Measurements from ENCODE around the gene HSF2BP.
"Not testable (repeated sequence)": the region's sequence is repeated elsewhere in the genome, so short reads cannot be mapped to it uniquely, and the experiment has no call there.

The HSF2BP gene

GRCh38 chr21:43513023-43513422 is 146.3 kb downstream of the HSF2BP start:
- DNase-seq = not testable (repeated sequence)

GRCh38 chr21:43511209-43511608 is 148.1 kb downstream of the HSF2BP start:
- DNase-seq = not testable (repeated sequence)

- not testable (repeated sequence) for DNase-seq
Measured at GRCh38 chr21:43510669-43511068, 148.6 kb downstream of the HSF2BP start.

- DNase-seq = not testable (repeated sequence)
Measured at GRCh38 chr21:43503892-43504291, 155.4 kb downstream of the HSF2BP start.

- not testable (repeated sequence) for DNase-seq
Measured at GRCh38 chr21:43503075-43503750, 156.1 kb downstream of the HSF2BP start.

- not testable (repeated sequence) for DNase-seq
Measured at GRCh38 chr21:43502407-43503071, 156.7 kb downstream of the HSF2BP start.

- DNase-seq = not testable (repeated sequence)
Measured at GRCh38 chr21:43498924-43499323, 160.4 kb downstream of the HSF2BP start.

- not testable (repeated sequence) for DNase-seq
Measured at GRCh38 chr21:43498065-43498464, 161.2 kb downstream of the HSF2BP start.

- not testable (repeated sequence) for DNase-seq
Measured at GRCh38 chr21:43494279-43495012, 164.8 kb downstream of the HSF2BP start.

- not testable (repeated sequence) for DNase-seq
Measured at GRCh38 chr21:43493471-43493870, 165.8 kb downstream of the HSF2BP start.

GRCh38 chr21:43488235-43488634 is 171.1 kb downstream of the HSF2BP start:
- not testable (repeated sequence) for DNase-seq

- DNase-seq = not testable (repeated sequence)
Measured at GRCh38 chr21:43486051-43486450, 173.2 kb downstream of the HSF2BP start.

- DNase-seq = not testable (repeated sequence)
Measured at GRCh38 chr21:43485016-43485415, 174.3 kb downstream of the HSF2BP start.

- DNase-seq = not testable (repeated sequence)
Measured at GRCh38 chr21:43479197-43479596, 180.1 kb downstream of the HSF2BP start.

Data from hippocampal formation (tissue), 2 donors.